Measurements from ENCODE around the gene OR13F1.
"Not testable (repeated sequence)": the region's sequence is repeated elsewhere in the genome, so short reads cannot be mapped to it uniquely, and the experiment has no call there.

Gene OR13F1

GRCh38 chr9:104503963-104504362 is at the start of gene OR13F1:
Gene OR13F1 (plus strand): TSS chr9:104504263. CDS start chr9:104504263, 0 bp downstream.
- no peak for DNase-seq

GRCh38 chr9:104456831-104457230 is 47.2 kb upstream of the OR13F1 start:
- no peak for DNase-seq

DNA sequence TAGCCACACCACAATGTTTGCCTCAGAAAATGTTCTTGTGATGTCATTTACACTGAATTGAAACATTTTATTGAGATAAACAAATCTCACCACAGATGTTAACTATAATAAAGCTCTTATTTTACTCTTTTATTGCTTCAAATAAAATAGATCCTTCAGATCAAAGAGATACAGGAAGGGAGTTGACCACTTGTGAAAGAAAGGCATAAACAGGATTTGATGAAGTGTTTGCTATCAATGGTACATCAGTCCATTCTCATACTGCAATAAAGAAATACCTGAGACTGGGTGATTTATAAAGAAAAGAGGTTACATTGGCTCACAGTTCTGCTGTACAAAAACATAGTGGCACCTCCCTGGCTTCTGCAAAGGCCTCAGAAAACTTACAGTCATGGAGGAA is 40.2 kb upstream of the OR13F1 start:
- DNase-seq: no peak

GRCh38 chr9:104468261-104468660 is 35.8 kb upstream of the OR13F1 start:
- DNase-seq: no peak

GRCh38 chr9:104482921-104483570 is 21.0 kb upstream of the OR13F1 start:
- DNase-seq: no peak

DNA sequence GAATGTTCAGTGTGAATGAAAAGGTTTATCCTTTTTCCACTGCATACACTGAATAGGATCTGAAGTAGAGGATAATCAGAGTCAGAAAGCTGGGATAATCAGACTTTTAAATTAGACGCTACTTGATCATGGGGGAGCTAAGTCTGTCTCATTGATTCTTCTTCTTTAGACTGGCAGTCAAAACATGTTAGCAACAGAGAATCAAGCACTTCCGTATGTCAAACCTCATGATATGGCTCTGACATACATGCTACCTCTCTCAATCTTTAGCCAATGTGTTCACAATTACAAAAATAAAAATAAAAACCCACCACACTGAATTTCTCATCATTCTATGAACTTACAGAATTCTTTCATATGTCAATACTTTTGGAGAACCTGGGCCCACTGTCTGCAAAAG is 19.0 kb upstream of the OR13F1 start:
- DNase-seq: no peak

GRCh38 chr9:104494808-104495207 is 9.3 kb upstream of the OR13F1 start:
- DNase-seq: no peak

DNA sequence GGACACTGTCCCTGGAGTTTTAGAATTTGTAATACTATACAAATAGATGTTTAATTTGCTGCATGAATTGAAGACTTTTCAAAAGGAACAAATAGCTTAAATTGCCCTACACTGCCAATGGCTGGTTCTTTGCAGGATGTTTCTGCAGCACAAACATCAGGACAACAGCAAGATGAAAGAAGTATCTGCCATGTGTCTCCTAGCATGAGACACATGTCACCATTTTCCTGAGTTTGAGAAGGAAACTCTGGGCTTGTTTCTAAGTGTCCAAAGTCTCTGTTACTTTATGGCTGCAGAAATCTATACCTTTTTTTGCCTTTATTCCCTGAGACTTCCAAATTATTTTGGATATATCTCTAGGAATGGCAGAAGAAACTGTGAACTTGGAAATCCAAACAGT is 623 bp upstream of the OR13F1 start:
- DNase-seq: no peak

DNA sequence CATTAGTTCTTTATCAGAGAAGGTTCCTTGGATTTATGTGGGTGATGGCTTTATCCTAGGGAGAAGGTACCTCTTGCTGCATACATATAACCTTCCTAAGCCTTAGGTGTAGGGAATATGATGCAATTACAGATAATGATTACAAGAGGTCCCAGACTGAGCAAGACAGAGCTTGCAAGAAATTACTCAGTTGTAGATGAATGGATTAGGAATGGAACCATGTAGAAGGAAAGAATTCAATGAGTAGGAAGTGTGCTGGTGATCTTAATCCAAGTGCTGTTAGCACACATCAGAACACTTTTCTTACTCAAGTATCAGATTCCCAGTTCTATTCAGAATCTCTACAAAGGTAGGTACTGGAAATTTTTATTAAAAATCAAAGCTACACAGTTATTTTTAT is 2.5 kb downstream of the OR13F1 start:
- DNase-seq: no peak

GRCh38 chr9:104514901-104515300 is 10.8 kb downstream of the OR13F1 start:
- DNase-seq: no peak

DNA sequence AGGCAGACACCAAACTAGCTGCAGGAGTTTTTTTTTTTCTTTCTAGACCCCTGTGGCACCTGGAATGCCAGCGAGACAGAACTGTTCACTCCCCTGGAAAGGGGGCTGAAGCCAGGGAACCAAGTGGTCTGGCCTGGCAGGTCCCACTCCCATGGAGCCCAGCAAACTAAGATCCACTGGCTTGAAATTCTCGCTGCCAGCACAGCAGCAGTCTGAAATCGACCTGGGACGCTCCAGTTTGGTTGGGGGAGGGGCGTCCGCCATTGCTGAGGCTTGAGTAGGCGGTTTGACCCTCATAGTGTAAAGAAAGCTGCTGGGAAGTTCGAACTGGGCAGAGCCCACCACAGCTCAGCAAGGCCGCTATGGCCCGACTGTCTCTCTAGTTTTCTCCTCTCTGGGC is 16.2 kb downstream of the OR13F1 start:
- not testable (repeated sequence) for DNase-seq

- no peak for DNase-seq
Measured at GRCh38 chr9:104527109-104527508, 23.0 kb downstream of the OR13F1 start, which contains the start of gene OR13C4. Gene OR13C4 (minus strand): TSS chr9:104527209. CDS start chr9:104527209, 0 bp downstream.

GRCh38 chr9:104536756-104537155 is 32.7 kb downstream of the OR13F1 start, which contains the start of gene OR13C3:
Gene OR13C3 (minus strand): TSS chr9:104536856. CDS start chr9:104536723, 133 bp downstream.
- DNase-seq: no peak

GRCh38 chr9:104539275-104539674 is 35.2 kb downstream of the OR13F1 start:
- DNase-seq: no peak

DNA sequence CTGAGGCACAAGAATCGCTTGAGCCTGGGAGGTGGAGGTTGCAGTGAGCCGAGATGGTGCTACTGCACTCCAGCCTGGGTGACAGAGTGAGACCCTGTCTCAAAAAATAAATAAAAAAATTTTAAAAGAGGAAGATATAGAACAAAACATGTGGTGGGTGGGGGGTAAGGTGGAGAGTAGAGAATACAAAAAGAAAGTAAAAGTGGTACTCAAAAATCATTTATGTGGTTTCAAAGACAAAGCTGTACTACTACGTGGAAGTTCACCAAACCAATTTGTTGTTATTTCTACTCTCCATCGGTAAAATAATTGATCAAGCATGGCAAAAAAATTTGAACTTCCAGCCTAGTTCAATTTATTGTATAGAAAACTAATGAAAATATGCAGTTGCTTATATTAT is 40.6 kb downstream of the OR13F1 start:
- DNase-seq: no peak

DNA sequence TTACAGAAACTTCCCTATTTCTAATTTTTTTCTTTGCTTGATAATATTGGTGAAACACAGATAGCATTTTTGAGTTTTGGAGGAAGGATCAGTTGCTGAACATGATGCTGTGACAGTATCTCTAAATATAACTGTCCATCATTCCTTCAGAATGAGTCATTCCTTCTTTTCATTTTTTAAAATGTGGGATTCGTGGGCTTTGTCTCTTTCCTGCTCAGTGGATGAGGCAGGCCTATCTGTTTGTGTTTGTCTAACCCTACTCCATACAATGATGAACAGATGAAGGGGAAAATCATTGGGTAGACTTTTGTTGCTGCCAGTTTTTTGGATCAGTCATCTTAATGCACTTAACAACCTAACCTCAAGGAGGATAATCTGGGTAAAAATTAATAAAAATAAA is 49.2 kb downstream of the OR13F1 start:
- no peak for DNase-seq

Measured in amygdala (tissue), 56 donors.